Endothelial cell of umbilical vein (primary cell): ENCODE data around the gene GIGYF2. TPM values are rescaled to one million over a fixed set of nuclear protein-coding genes. Genes with fewer than 3 reads are reported as not detected.

Experiments
- BruUV-seq: library from RNA; stranded (reverse); fragments of 400-500 nt; replicated peaks from 2 replicates; lab custom pipeline; 2021; lab: Mats Ljungman, UMichigan
- CTCF ChIA-PET: fragments of 300-600, 350-600 bp; sonication (Branson Sonifier 250); formaldehyde crosslinking; loops from one replicate; lab custom pipeline; 2021; ENCODE audit warnings: antibody characterized with exemption, inconsistent platforms; lab: Charles Lee
- POLR2A ChIA-PET: fragments of 300-600, 350-600 bp; sonication (Branson Sonifier 250); formaldehyde crosslinking; loops from one replicate; lab custom pipeline; 2021; ENCODE audit warnings: antibody characterized with exemption, inconsistent platforms; lab: Charles Lee
- DNase-seq: peaks from one replicate; pipeline ENCODE4 v3.0.0-alpha.2; 2011; ENCODE audit warnings: low read depth, low spot score
- FAIRE-seq: peaks from 2 replicates; lab custom pipeline; 2011; peaks lifted over from hg19 to GRCh38; lab: Jason Lieb, UNC
- H2AFZ ChIP-seq: 2 replicates; pipeline ENCODE4 v1.6.0; 2012; ENCODE audit warnings: low read depth, low read length, control low read depth, inconsistent platforms
- H3K27ac ChIP-seq: 2 replicates; pipeline ENCODE4 v1.5.1; 2011; ENCODE audit warnings: low read depth, mild to moderate bottlenecking, control low read depth, low read length, moderate library complexity; ENCODE audit not compliant: insufficient read depth
- H3K27me3 ChIP-seq, 2 experiments: 2 replicates each; pipeline versions ENCODE4 v1.6.0 to v1.6.1; 2011; ENCODE audit warnings: low read length in 2 of 2, mixed read lengths in 1 of 2; ENCODE audit not compliant: control insufficient read depth in 2 of 2, insufficient read depth in 2 of 2
- H3K36me3 ChIP-seq, 2 experiments: 2 replicates in 1 of 2; 3 replicates in 1 of 2; pipeline ENCODE4 v1.5.1; 2011; ENCODE audit warnings: low read length in 2 of 2, mild to moderate bottlenecking in 1 of 2, moderate library complexity in 1 of 2; ENCODE audit not compliant: control insufficient read depth in 2 of 2, insufficient read depth in 2 of 2; ENCODE audit errors: extremely low read depth in 1 of 2
- H3K4me1 ChIP-seq: 3 replicates; pipeline ENCODE4 v1.5.1; 2011; ENCODE audit warnings: mild to moderate bottlenecking, low read length; ENCODE audit not compliant: control insufficient read depth, insufficient read depth; ENCODE audit errors: extremely low read depth
- H3K4me2 ChIP-seq: 2 replicates; pipeline ENCODE4 v1.6.1; 2011; ENCODE audit warnings: low read length, control low read depth, mixed read lengths; ENCODE audit not compliant: insufficient read depth
- H3K4me3 ChIP-seq, 3 experiments: fragments of 200-600 bp in 1 of 3; sonication (generic), shearing (Covaris generic) in 1 of 3; replicated peaks in 1 of 3; 2 replicates each; pipeline ENCODE4 v1.5.1; 2011 to 2016; ENCODE audit warnings: control low read depth in 3 of 3, low read length in 3 of 3, mild to moderate bottlenecking in 2 of 3, inconsistent platforms in 1 of 3, low read depth in 1 of 3, moderate library complexity in 1 of 3; ENCODE audit not compliant: insufficient read depth in 1 of 3
- H3K79me2 ChIP-seq: 2 replicates; pipeline ENCODE4 v1.6.0; 2012; ENCODE audit warnings: low read length, inconsistent platforms; ENCODE audit not compliant: control insufficient read depth, insufficient read depth
- H3K9ac ChIP-seq: replicated peaks from 2 replicates; pipeline ENCODE3; 2011; ENCODE audit warnings: low read length, control low read depth; ENCODE audit not compliant: insufficient read depth; ENCODE audit errors: extremely low read depth
- H3K9me1 ChIP-seq: replicated peaks from 3 replicates; pipeline ENCODE4 v1.6.0; 2011; ENCODE audit warnings: mild to moderate bottlenecking, low read length; ENCODE audit not compliant: control insufficient read depth, insufficient read depth; ENCODE audit errors: extremely low read depth
- H3K9me3 ChIP-seq: replicated peaks from 2 replicates; pipeline ENCODE4 v1.5.1; 2012; ENCODE audit warnings: low read length, inconsistent platforms; ENCODE audit not compliant: control insufficient read depth, insufficient read depth
- H4K20me1 ChIP-seq: replicated peaks from 2 replicates; pipeline ENCODE3; 2011; ENCODE audit warnings: mild to moderate bottlenecking, low read length; ENCODE audit not compliant: control insufficient read depth, insufficient read depth; ENCODE audit errors: extremely low read depth
- CTCF ChIP-seq, 2 donors: IDR thresholded peaks; 1 replicate in 1 of 2; 2 replicates in 1 of 2; pipeline ENCODE4 v1.5.1; 2011; ENCODE audit warnings: low read length in 2 of 2, mild to moderate bottlenecking in 2 of 2, moderate library complexity in 2 of 2, control low read depth in 1 of 2, inconsistent platforms in 1 of 2, low read depth in 1 of 2; ENCODE audit not compliant: insufficient read depth in 1 of 2; ENCODE audit errors: extremely low read depth in 1 of 2
- EZH2 ChIP-seq: IDR thresholded peaks from 2 replicates; pipeline ENCODE4 v1.6.1; 2012; ENCODE audit warnings: borderline replicate concordance, low read depth, mild to moderate bottlenecking, moderate library complexity, low read length, inconsistent platforms; ENCODE audit not compliant: severe bottlenecking
- FOS ChIP-seq: IDR thresholded peaks from 2 replicates; pipeline ENCODE4 v1.6.1; 2011; ENCODE audit warnings: mild to moderate bottlenecking, low read length, moderate library complexity, borderline replicate concordance; ENCODE audit not compliant: insufficient read depth
- GATA2 ChIP-seq: IDR thresholded peaks from 2 replicates; pipeline ENCODE4 v1.7.0; 2011; ENCODE audit warnings: low read depth, mild to moderate bottlenecking, moderate library complexity, mixed read lengths, low read length; ENCODE audit not compliant: insufficient read length, insufficient read depth
- JUN ChIP-seq: IDR thresholded peaks from 2 replicates; pipeline ENCODE4 v1.6.1; 2011; ENCODE audit warnings: borderline replicate concordance, low read depth; ENCODE audit not compliant: insufficient read length, insufficient read depth
- MYC ChIP-seq: IDR thresholded peaks from one replicate; pipeline ENCODE4 v1.6.1; 2011; ENCODE audit warnings: mild to moderate bottlenecking, low read depth, low read length
- POLR2A ChIP-seq: IDR thresholded peaks from 2 replicates; pipeline ENCODE4 v1.6.1; 2012; ENCODE audit warnings: low read depth, mild to moderate bottlenecking, control low read depth, low read length
- POLR2AphosphoS5 ChIP-seq: IDR thresholded peaks from 2 replicates; pipeline ENCODE4 v1.6.1; 2012; ENCODE audit warnings: low read depth, mild to moderate bottlenecking, control low read depth, low read length, moderate library complexity; ENCODE audit not compliant: insufficient read depth
- dilution Hi-C: fragments of 300-500 bp; cut with MboI; formaldehyde crosslinking; loops from one replicate; pipeline ENCODE4 v1.15.0; 2019; ENCODE audit warnings: low sequenced_read_pairs; ENCODE audit not compliant: extremely low pct_ligation_motif_present
- intact Hi-C: fragments of 100-400 bp; cut with micrococcal nuclease; formaldehyde crosslinking; loops from one replicate; pipeline ENCODE4 v1.10.0; 2022
- polyA plus RNA-seq, 4 experiments: library from polyadenylated mRNA; depleted of rRNA in 3 of 4; stranded (reverse) in 3 of 4; unstranded in 1 of 4; fragments of >200 nt; gene quantifications; 2 replicates each; pipeline versions ENCODE4 v1.2.1 to v1.2.3, GENCODE V29; 2011 to 2012; ENCODE audit warnings: missing spikeins in 1 of 4
- total RNA-seq: library from RNA; stranded (reverse); gene quantifications from 2 replicates; pipeline ENCODE4 v1.2.3, GENCODE V29; 2021
- TF ChIP-seq, protein P1 (sequence below): IDR thresholded peaks from 2 replicates; pipeline ENCODE4 v1.6.1; 2011; ENCODE audit not compliant: insufficient read depth, insufficient read length

GIGYF2 gene
- total and polyA plus RNA-seq, 2 donors (not counting 3 experiments of a cell fraction or from before 2014, with no cell fraction given) = 22.9 to 56.4 TPM

DNA sequence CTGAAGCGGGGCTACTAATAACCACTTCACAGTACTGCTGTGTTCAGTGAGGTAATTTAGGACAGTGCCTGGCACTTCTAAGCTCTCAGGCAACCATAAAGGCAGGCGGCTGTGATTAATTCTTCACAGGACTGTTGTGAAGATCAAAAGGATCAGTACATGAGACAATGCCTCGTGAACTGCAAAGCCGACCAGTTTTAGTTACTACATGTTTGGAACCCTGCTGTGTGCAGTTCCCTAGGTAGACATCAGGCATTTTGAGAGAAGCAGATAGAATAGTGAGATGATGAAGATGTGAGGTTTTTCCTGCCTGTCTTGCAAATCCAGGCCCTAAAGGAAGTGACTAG, 44.7 kb upstream of the GIGYF2 start:
- H3K4me2 ChIP-seq = no peak overlapping the region
- no peak overlapping the region for H3K4me3 ChIP-seq
- no TSS peak for BruUV-seq
- POLR2A ChIA-PET = no interaction called here
- H3K4me1 ChIP-seq = no peaks in the 10 kb centered on the region
- DNase-seq = no peak
- H2AFZ ChIP-seq = no peak overlapping the region
- H3K27ac ChIP-seq = no peak overlapping the region
- no peaks in the 10 kb centered on the region for H3K9me1 ChIP-seq
- CTCF ChIA-PET = no interaction called here
- H3K27me3 ChIP-seq = no peaks in the 10 kb centered on the region
- intact Hi-C loops (no loop called here), dilution Hi-C loops (no loop called here)
- H3K9ac ChIP-seq = no peak overlapping the region
- no peaks in the 10 kb centered on the region for H4K20me1 ChIP-seq
- no peaks in the 10 kb centered on the region for H3K79me2 ChIP-seq
- no peak for TF ChIP-seq POLR2AphosphoS5
- no peak for TF ChIP-seq FOS
- no peak for TF ChIP-seq POLR2A
- TF ChIP-seq, protein P1, sequence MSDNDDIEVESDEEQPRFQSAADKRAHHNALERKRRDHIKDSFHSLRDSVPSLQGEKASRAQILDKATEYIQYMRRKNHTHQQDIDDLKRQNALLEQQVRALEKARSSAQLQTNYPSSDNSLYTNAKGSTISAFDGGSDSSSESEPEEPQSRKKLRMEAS = no peak
- no peak for TF ChIP-seq JUN
- H3K36me3 ChIP-seq = no peaks in the 10 kb centered on the region
- no peak for FAIRE-seq
- no peaks in the 10 kb centered on the region for H3K9me3 ChIP-seq

GRCh38 chr2:232653441-232653840, 43.7 kb upstream of the GIGYF2 start:
- H3K27ac ChIP-seq = no peak overlapping the region
- TF ChIP-seq EZH2 (no peak), MYC (no peak), CTCF (IDR thresholded peaks at IDR 0.05; ENCODE audit: extremely low read depth in 1 of 2, insufficient read depth in 1 of 2, low read depth in 1 of 2, low read length in 2 of 2) (no peak), POLR2A (no peak), FOS (no peak), GATA2 (no peak), JUN (no peak), POLR2AphosphoS5 (no peak)
- TF ChIP-seq, protein P1 = no peak
- H3K9ac ChIP-seq = no peak overlapping the region

More at GRCh38 chr2:232653441-232653840, 43.7 kb upstream of the GIGYF2 start:
- Histone ChIP-seq H3K4me3 (no peak overlapping the region), H3K9me3 (no peaks in the 10 kb centered on the region), H3K36me3 (no peaks in the 10 kb centered on the region), H3K4me1 (no peaks in the 10 kb centered on the region), H2AFZ (no peak overlapping the region), H3K27me3 (no peaks in the 10 kb centered on the region), H3K4me2 (no peak overlapping the region), H3K79me2 (no peaks in the 10 kb centered on the region), H3K9me1 (no peaks in the 10 kb centered on the region), H4K20me1 (no peaks in the 10 kb centered on the region)
- dilution Hi-C loops = no loop called here
- no TSS peak for BruUV-seq
- POLR2A ChIA-PET = no interaction called here
- FAIRE-seq = no peak
- intact Hi-C loops = no loop called here
- DNase-seq = no peak
- CTCF ChIA-PET = no interaction called here
